Measurements from ENCODE around the gene GPR146.

GPR146 gene

GRCh38 chr7:1093916-1094508 lies 49.7 kb downstream of the GPR146 start:
- no peak overlapping the region for H3K4me3 ChIP-seq (ENCODE audit: low read length)
- no peak overlapping the region for H3K9ac ChIP-seq (ENCODE audit: low read length)
- no peaks in the 10 kb centered on the region for H3K9me3 ChIP-seq (ENCODE audit: control insufficient read depth, low read length)
- no peaks in the 10 kb centered on the region for H3K36me3 ChIP-seq (ENCODE audit: control insufficient read depth, insufficient read depth, low read length)
- H3K27me3 ChIP-seq (ENCODE audit: control insufficient read depth, insufficient read depth, low read length), result peaks cover 8% of the 10 kb centered on the region
- H3K4me1 ChIP-seq (ENCODE audit: control insufficient read depth, insufficient read depth, low read length), result peaks cover 10% of the 10 kb centered on the region

GRCh38 chr7:1094870-1095269 lies 50.5 kb downstream of the GPR146 start:
- Histone ChIP-seq H3K9ac (ENCODE audit: low read length) (no peak overlapping the region), H3K4me1 (ENCODE audit: control insufficient read depth, insufficient read depth, low read length) (peaks cover 15% of the 10 kb centered on the region), H3K36me3 (ENCODE audit: control insufficient read depth, insufficient read depth, low read length) (no peaks in the 10 kb centered on the region), H3K9me3 (ENCODE audit: control insufficient read depth, low read length) (no peaks in the 10 kb centered on the region), H3K27me3 (ENCODE audit: control insufficient read depth, insufficient read depth, low read length) (peaks cover 8% of the 10 kb centered on the region), H3K4me3 (ENCODE audit: low read length) (no peak overlapping the region)

- H3K27me3 ChIP-seq (ENCODE audit: control insufficient read depth, insufficient read depth, low read length), result peaks cover 8% of the 10 kb centered on the region
- peaks cover 15% of the 10 kb centered on the region for H3K4me1 ChIP-seq (ENCODE audit: control insufficient read depth, insufficient read depth, low read length)
- H3K9ac ChIP-seq (ENCODE audit: low read length), result no peak overlapping the region
These were observed 51.3 kb downstream of the GPR146 start for GRCh38 chr7:1095621-1096155.

GRCh38 chr7:1096156-1097119 lies 52.1 kb downstream of the GPR146 start:
- Histone ChIP-seq H3K4me3 (ENCODE audit: low read length) (no peak overlapping the region), H3K36me3 (ENCODE audit: control insufficient read depth, insufficient read depth, low read length) (no peaks in the 10 kb centered on the region), H3K4me1 (ENCODE audit: control insufficient read depth, insufficient read depth, low read length) (peaks cover 15% of the 10 kb centered on the region), H3K9me3 (ENCODE audit: control insufficient read depth, low read length) (no peaks in the 10 kb centered on the region), H3K9ac (ENCODE audit: low read length) (peak overlapping the region; percentile 8), H3K27me3 (ENCODE audit: control insufficient read depth, insufficient read depth, low read length) (peaks cover 8% of the 10 kb centered on the region)

More at GRCh38 chr7:1095621-1096155, 51.3 kb downstream of the GPR146 start:
- H3K4me3 ChIP-seq (ENCODE audit: low read length), result no peak overlapping the region
- H3K36me3 ChIP-seq (ENCODE audit: control insufficient read depth, insufficient read depth, low read length), result no peaks in the 10 kb centered on the region
- H3K9me3 ChIP-seq (ENCODE audit: control insufficient read depth, low read length), result no peaks in the 10 kb centered on the region

- no peak overlapping the region for H3K4me3 ChIP-seq (ENCODE audit: low read length)
- no peaks in the 10 kb centered on the region for H3K9me3 ChIP-seq (ENCODE audit: control insufficient read depth, low read length)
- peaks cover 22% of the 10 kb centered on the region for H3K4me1 ChIP-seq (ENCODE audit: control insufficient read depth, insufficient read depth, low read length)
- no peaks in the 10 kb centered on the region for H3K36me3 ChIP-seq (ENCODE audit: control insufficient read depth, insufficient read depth, low read length)
- H3K27me3 ChIP-seq (ENCODE audit: control insufficient read depth, insufficient read depth, low read length), result peaks cover 8% of the 10 kb centered on the region
- no peak overlapping the region for H3K9ac ChIP-seq (ENCODE audit: low read length)
These were observed 52.8 kb downstream of the GPR146 start for GRCh38 chr7:1097120-1097504.

GRCh38 chr7:1098243-1099153 lies 54.2 kb downstream of the GPR146 start:
- no peak overlapping the region for H3K4me3 ChIP-seq (ENCODE audit: low read length)
- H3K4me1 ChIP-seq (ENCODE audit: control insufficient read depth, insufficient read depth, low read length), result peaks cover 31% of the 10 kb centered on the region
- no peak overlapping the region for H3K9ac ChIP-seq (ENCODE audit: low read length)
- no peaks in the 10 kb centered on the region for H3K36me3 ChIP-seq (ENCODE audit: control insufficient read depth, insufficient read depth, low read length)
- H3K27me3 ChIP-seq (ENCODE audit: control insufficient read depth, insufficient read depth, low read length), result peaks cover 8% of the 10 kb centered on the region
- H3K9me3 ChIP-seq (ENCODE audit: control insufficient read depth, low read length), result no peaks in the 10 kb centered on the region

GRCh38 chr7:1099154-1099542 lies 54.8 kb downstream of the GPR146 start:
- H3K4me3 ChIP-seq (ENCODE audit: low read length), result no peak overlapping the region
- H3K9me3 ChIP-seq (ENCODE audit: control insufficient read depth, low read length), result no peaks in the 10 kb centered on the region
- H3K9ac ChIP-seq (ENCODE audit: low read length), result no peak overlapping the region
- H3K27me3 ChIP-seq (ENCODE audit: control insufficient read depth, insufficient read depth, low read length), result peaks cover 8% of the 10 kb centered on the region
- peaks cover 37% of the 10 kb centered on the region for H3K4me1 ChIP-seq (ENCODE audit: control insufficient read depth, insufficient read depth, low read length)
- no peaks in the 10 kb centered on the region for H3K36me3 ChIP-seq (ENCODE audit: control insufficient read depth, insufficient read depth, low read length)

GRCh38 chr7:1099637-1100036 lies 55.3 kb downstream of the GPR146 start:
- Histone ChIP-seq H3K9me3 (ENCODE audit: control insufficient read depth, low read length) (no peaks in the 10 kb centered on the region), H3K27me3 (ENCODE audit: control insufficient read depth, insufficient read depth, low read length) (peaks cover 8% of the 10 kb centered on the region), H3K4me3 (ENCODE audit: low read length) (no peak overlapping the region), H3K4me1 (ENCODE audit: control insufficient read depth, insufficient read depth, low read length) (peaks cover 37% of the 10 kb centered on the region), H3K36me3 (ENCODE audit: control insufficient read depth, insufficient read depth, low read length) (no peaks in the 10 kb centered on the region), H3K9ac (ENCODE audit: low read length) (no peak overlapping the region)

GRCh38 chr7:1100386-1100785 lies 56.0 kb downstream of the GPR146 start:
- Histone ChIP-seq H3K4me1 (ENCODE audit: control insufficient read depth, insufficient read depth, low read length) (peaks cover 37% of the 10 kb centered on the region), H3K4me3 (ENCODE audit: low read length) (no peak overlapping the region), H3K36me3 (ENCODE audit: control insufficient read depth, insufficient read depth, low read length) (no peaks in the 10 kb centered on the region), H3K9ac (ENCODE audit: low read length) (no peak overlapping the region), H3K9me3 (ENCODE audit: control insufficient read depth, low read length) (no peaks in the 10 kb centered on the region), H3K27me3 (ENCODE audit: control insufficient read depth, insufficient read depth, low read length) (peaks cover 8% of the 10 kb centered on the region)

- H3K4me3 ChIP-seq (ENCODE audit: low read length), result no peak overlapping the region
- H3K36me3 ChIP-seq (ENCODE audit: control insufficient read depth, insufficient read depth, low read length), result no peaks in the 10 kb centered on the region
- no peaks in the 10 kb centered on the region for H3K9me3 ChIP-seq (ENCODE audit: control insufficient read depth, low read length)
- peaks cover 7% of the 10 kb centered on the region for H3K27me3 ChIP-seq (ENCODE audit: control insufficient read depth, insufficient read depth, low read length)
- H3K4me1 ChIP-seq (ENCODE audit: control insufficient read depth, insufficient read depth, low read length), result peaks cover 36% of the 10 kb centered on the region
- no peak overlapping the region for H3K9ac ChIP-seq (ENCODE audit: low read length)
These were observed 56.7 kb downstream of the GPR146 start for GRCh38 chr7:1100834-1101562.

Measured in mucosa of stomach (tissue), 1 donor.